KOPT-K1 (cell line): ENCODE data around the gene SLC25A13.

Experiments used
- H3K27ac ChIP-seq: fragments of 200-600 bp; sonication (generic); 2 replicates; pipeline ENCODE4 v1.5.1; 2016; ENCODE audit warnings: antibody characterized with exemption, mild to moderate bottlenecking, low read depth, low read length; ENCODE audit not compliant: poor library complexity, severe bottlenecking
- H3K36me3 ChIP-seq: fragments of 200-600 bp; sonication (generic); 2 replicates; pipeline ENCODE4 v1.5.1; 2017; ENCODE audit warnings: antibody characterized with exemption, mild to moderate bottlenecking, low read length, moderate library complexity; ENCODE audit not compliant: insufficient read depth
- H3K9me3 ChIP-seq: fragments of 200-600 bp; sonication (generic); 2 replicates; pipeline ENCODE4 v1.5.1; 2017; ENCODE audit warnings: antibody characterized with exemption, low read length, mild to moderate bottlenecking; ENCODE audit not compliant: insufficient read depth, poor library complexity, severe bottlenecking

SLC25A13 gene

DNA sequence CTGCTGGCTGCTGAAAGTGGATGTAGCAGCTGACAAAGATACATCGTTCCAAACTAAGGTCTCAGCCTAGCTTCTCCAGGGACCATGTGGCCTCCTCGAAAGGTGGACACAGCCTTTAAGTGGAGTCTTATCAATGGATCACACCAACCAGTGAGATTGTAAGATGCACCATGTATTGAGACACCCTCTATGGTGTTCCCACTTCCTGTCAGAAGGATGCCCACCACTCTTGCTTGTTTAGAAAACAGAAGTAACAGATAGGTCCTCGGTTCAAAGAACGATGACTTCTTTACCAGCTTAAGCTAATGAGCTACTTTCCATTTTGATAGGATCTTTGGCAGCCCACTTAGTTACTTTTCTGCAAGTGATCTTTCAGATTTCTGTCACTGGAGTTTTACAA is 34.3 kb downstream of the SLC25A13 start:
- peaks cover 21% of the 10 kb centered on the region for H3K9me3 ChIP-seq
- no peak overlapping the region for H3K27ac ChIP-seq
- H3K36me3 ChIP-seq, result no peaks in the 10 kb centered on the region

DNA sequence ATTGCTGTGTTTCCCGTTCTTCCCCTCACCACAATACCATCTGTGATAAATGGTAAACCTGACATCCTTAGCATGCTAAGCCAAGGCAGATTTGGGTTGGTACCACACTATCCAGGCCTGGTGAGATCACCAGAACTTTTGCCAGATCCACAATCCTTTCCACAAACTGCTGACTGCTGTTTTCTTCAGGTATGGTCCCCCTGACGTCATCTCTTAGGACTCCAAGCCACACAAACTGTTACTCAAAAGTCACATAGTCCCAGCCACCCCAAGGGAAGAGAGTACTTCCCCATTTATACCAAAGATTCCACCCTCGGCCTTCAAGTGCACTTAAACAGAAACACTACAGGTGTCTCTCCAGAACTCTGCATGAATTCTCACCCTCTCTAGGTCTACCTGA is 34.8 kb downstream of the SLC25A13 start:
- H3K36me3 ChIP-seq, result no peaks in the 10 kb centered on the region
- no peak overlapping the region for H3K27ac ChIP-seq
- H3K9me3 ChIP-seq, result peaks cover 21% of the 10 kb centered on the region

DNA sequence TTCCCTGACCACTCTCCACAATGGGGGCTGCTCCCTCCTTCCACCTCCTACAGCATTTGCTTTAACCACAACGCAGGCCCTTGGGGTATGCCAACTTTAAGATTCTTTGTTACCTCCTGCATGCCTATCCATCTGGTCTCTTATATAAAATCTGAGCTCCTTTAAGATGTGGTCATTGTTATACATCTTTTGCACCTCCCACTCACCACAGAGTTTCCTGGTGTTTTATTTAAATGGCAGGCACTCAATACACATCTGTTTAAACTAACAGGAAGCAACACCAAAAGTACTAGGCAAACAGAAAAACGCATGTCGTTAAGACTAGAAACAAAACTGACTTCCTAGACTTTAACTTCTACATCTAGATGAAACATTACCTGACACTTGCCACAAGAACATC is 36.3 kb downstream of the SLC25A13 start:
- Histone ChIP-seq H3K27ac (peak overlapping the region; percentile 51), H3K9me3 (peaks cover 21% of the 10 kb centered on the region), H3K36me3 (no peaks in the 10 kb centered on the region)

DNA sequence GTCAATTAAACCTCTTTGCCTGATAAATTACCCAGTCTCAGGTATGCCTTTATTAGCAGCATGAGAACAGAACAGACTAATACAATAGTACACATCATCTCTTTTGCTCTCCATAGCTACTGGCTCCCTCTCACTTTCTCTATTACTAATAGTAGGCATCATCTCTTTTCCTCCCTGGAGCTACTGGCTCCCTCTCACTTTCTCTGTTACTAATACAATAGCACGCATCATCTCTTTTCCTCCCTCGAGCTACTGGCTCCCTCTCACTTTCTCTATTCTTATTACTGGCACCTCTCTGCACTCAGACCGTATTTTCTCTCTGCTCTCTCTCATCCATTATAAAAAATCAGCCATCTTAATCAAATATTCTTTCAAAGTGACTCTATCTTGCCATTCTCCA is 37.1 kb downstream of the SLC25A13 start:
- H3K36me3 ChIP-seq, result no peaks in the 10 kb centered on the region
- no peak overlapping the region for H3K27ac ChIP-seq
- H3K9me3 ChIP-seq, result peaks cover 21% of the 10 kb centered on the region

DNA sequence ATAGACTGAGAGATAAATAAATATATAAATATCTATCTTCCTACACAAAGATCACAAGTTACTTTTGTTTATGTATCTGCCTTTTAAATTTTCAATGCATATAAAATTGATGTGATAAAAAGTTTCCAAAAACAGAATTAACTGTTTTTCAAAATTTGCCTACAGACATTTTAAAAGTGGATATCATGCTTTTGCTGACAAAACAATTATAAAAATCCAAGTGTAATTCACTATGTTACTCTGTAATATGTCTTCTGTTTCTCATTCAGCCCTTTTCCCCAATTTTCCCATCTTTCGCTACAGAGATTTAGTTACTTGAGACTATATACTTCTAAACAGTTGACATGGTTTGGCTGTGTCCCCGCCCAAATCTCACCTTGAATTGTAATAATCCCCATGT is 37.7 kb downstream of the SLC25A13 start:
- Histone ChIP-seq H3K9me3 (peaks cover 19% of the 10 kb centered on the region), H3K36me3 (no peaks in the 10 kb centered on the region), H3K27ac (no peak overlapping the region)

DNA sequence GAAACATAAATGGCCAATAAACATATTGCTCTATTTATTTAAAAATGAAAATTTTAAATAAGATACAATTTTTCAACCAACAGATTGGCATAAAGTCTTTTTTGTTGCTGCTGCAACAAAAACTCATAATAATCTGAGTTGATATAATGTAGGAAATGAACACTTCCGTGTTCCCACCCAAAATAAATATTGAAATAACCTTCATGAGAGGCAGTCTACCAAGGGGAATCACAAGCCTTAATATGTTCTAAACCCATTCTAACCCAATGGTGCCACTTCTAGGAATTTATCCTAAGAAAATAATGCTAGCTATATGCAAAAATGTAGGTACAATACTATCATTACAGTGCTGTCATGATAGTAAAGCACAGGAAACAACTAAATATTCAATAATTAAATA is 39.1 kb downstream of the SLC25A13 start:
- Histone ChIP-seq H3K9me3 (peaks cover 5% of the 10 kb centered on the region), H3K36me3 (no peaks in the 10 kb centered on the region), H3K27ac (no peak overlapping the region)

DNA sequence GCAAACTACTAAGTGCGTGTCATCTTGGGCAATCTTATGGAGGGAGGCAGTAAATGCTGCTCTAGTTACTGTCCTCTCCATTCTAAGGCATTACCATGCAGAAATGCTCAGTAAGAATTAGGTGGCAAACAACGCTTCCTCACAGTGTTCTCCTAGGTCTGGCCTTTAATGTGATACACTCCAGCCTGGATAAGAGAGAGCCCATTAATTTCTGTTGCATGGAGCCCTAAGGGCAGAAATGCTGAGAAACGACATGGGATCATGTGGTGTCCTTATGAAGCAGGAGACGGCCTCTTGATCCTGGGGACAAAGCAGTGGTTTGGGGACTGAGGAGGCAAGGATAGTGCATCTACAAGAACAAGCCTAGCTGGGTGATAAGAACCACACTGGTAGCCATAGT is 44.0 kb downstream of the SLC25A13 start:
- H3K27ac ChIP-seq, result no peak overlapping the region
- H3K36me3 ChIP-seq, result no peaks in the 10 kb centered on the region
- H3K9me3 ChIP-seq, result no peaks in the 10 kb centered on the region

DNA sequence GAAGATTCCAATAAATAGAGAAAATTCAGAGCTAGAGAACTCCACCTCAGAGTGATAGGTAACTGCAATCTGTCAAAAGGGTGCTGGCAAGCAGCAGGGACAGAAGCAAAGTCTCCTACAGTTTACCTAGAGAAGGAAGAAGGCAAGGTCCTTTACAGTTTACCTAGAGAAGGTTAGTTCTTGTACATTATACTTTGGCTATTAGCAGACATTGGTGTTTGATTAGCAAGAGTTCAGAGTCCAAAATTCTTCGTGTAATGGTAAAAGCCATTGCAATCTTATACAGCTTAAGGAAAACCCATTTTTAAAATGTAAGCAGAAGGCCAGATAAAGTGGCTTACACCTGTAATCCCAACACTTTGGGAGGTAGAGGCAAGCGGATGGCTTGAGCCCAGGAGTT is 45.9 kb downstream of the SLC25A13 start:
- Histone ChIP-seq H3K36me3 (no peaks in the 10 kb centered on the region), H3K27ac (no peak overlapping the region), H3K9me3 (no peaks in the 10 kb centered on the region)

DNA sequence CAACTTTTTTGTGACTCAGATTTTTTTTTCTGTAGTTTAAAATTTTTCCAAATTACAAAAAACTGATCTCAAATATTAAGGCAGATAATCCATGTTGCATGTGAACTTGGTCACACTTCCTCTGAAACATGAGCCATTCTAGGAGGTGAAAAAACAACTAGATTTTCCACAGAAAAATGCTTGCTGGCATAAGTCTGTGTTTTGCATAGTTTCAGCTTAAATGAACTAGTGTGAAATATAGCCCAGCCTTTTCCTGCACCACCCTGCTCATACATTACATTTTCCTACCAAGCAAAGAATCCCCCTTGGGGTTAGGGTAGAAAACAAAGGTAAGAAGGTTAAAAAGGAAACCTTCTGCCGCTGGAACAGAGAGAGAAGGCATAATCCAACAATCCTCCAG is 48.2 kb downstream of the SLC25A13 start:
- H3K9me3 ChIP-seq, result no peaks in the 10 kb centered on the region
- no peaks in the 10 kb centered on the region for H3K36me3 ChIP-seq
- no peak overlapping the region for H3K27ac ChIP-seq

DNA sequence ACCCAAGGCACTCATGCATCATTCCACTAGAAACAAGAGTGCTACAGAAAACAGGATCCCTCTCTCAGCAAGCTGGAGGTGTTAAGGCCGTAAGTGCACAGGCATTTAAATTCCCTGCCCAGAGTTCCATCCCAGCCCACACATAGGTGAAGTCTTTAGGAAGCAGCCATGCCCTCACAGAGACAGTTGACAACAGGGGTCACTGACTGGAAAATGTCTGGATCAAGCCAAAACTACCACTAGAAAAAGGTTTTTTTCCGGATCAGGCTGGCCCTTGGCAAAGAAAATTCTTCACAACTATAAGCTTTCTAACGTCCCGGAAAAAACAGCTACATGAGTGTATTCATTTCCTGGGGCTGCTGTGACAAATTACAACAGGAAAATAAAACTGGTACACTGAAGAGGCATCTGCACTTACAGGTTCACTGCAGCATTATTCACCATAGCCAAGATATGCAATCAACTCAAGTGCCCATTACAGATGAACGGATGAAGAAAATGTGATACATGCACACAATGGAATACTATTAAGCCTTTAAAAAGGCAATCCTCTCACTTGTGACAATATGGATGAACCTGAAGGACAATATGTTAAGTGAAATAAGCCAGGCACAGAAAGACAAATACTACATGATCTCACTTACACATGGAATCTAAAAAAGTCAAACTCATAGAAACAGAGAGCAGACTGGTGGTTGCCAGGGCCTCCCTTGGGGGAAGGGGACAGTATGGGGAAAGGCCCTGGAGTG is 52.5 kb downstream of the SLC25A13 start:
- no peaks in the 10 kb centered on the region for H3K9me3 ChIP-seq
- H3K36me3 ChIP-seq, result no peaks in the 10 kb centered on the region
- no peak overlapping the region for H3K27ac ChIP-seq

DNA sequence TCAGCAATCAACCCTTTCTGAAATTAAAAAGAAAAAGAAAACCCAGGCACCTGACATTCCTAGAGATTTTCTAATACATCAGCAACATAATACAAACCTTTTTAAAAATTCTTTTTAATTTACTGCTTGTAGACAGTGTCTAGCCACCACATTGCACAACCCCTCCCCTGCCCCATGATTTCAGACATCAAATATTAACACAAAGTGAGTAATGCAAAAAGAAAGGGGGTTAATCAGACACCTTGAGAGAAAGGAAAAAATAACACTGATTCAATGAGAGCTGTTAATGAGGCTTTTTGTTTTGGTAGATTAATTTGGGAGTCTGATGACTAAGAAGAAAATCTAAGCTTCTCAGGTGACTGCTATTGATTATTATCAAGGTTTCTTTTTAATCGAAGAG is 55.3 kb downstream of the SLC25A13 start:
- Histone ChIP-seq H3K9me3 (no peaks in the 10 kb centered on the region), H3K27ac (no peak overlapping the region), H3K36me3 (no peaks in the 10 kb centered on the region)

DNA sequence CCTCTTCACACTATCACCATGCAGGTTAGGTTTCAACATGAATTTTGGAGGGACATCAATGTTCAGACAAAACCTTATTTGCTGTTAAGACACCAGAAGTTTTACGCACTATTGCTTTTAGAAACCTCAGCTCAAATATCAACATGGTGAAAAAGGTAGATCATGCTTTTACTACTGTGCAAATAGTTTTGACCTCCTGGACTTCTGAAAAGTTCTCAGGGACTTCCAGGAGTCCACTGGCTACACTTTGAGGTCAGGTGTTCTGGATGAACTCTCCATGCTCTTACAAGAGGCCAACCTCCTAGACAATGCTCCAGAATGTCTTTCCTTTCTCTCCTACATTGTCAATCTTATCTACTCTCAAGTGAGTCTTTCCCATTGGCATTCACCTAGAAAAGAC is 55.9 kb downstream of the SLC25A13 start:
- no peak overlapping the region for H3K27ac ChIP-seq
- H3K36me3 ChIP-seq, result no peaks in the 10 kb centered on the region
- no peaks in the 10 kb centered on the region for H3K9me3 ChIP-seq

DNA sequence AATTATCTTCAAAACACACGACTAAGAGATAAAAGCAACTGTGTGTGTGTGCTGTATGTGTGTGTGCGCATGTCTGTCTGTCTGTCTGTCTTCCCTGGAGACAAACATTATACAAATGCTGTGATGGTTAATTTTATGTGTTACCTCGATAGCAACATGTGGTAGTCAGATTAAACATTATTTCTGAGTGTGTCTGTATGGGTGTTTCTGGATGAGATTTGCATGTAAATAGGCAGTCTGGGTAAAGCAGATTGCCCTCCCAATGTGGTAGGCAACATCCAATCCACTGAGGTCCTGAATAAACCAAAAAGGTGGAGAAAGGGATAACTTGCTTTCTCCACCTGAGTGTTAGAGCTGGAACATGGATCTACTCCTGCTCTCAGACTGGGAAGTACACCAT is 67.9 kb downstream of the SLC25A13 start:
- no peaks in the 10 kb centered on the region for H3K36me3 ChIP-seq
- H3K27ac ChIP-seq, result no peak overlapping the region
- peaks cover 10% of the 10 kb centered on the region for H3K9me3 ChIP-seq

DNA sequence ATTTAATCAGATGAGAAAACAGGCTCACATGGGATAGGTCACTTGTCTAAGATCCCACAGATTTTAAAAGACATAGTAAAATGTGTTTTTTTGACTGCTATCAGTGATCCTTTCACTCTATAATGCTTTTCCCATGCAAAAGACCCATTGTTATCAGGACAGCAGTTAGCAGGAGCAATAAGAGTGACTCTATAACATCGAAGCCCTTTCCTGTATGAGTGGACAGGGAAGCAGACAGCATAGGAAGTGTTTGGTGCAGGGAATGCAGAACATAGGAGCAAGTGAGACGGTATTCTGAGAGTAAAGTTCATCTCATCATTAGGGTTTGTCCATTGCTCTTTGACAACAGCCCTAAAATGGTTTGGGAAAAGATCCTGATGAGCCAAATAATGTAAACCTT is 68.5 kb downstream of the SLC25A13 start:
- Histone ChIP-seq H3K9me3 (peaks cover 10% of the 10 kb centered on the region), H3K27ac (no peak overlapping the region), H3K36me3 (no peaks in the 10 kb centered on the region)

DNA sequence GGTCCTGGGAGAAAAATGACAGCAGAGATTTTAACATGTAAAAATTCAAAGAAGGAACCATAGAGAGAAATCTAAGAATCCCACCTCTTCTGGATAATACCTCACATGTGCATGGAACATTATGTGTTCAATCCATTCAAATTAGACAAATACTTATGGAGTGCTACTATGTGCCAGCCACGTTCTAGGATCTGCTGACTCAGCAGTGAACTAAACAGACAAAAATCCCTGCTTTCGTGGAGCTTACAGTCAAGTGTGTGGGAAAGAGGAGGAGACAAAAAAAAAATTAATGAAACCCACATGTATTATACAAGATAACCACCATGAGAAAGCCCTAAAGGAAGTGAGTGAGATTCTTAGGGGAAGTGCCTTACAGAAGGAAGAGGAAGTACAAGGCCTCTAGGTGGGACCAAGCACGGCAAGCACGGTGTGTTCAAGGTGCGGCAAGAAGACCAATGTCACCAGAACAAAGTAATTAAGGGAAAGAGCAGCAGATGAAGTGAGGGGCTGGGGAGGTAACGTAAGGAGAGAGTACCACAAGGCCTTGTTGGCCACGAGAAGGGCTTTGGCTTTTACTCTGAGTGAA is 71.0 kb downstream of the SLC25A13 start:
- Histone ChIP-seq H3K36me3 (no peaks in the 10 kb centered on the region), H3K9me3 (no peaks in the 10 kb centered on the region), H3K27ac (no peak overlapping the region)

DNA sequence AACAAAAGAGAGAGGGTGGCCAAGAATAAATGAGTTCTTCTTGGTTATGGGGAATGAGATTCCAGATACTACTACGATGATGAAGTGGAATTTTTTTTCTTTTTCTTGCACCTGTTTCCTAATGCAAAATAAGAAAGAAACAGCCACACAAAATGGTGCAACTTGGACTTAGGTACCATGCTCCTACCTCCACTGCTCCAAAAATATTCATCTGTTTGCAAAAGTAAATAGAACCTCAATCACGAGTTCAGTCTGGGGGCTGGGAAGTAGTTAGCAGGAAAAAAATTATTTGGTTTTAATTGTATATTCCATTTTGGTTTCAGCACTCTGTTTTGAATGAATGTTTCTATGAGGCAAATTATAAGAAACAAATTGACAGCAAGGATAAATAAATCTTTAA is 73.5 kb downstream of the SLC25A13 start:
- Histone ChIP-seq H3K27ac (no peak overlapping the region), H3K36me3 (no peaks in the 10 kb centered on the region), H3K9me3 (no peaks in the 10 kb centered on the region)
